B cell (primary cell): ENCODE measurements around the gene BACH2. TPM values are rescaled to one million over a fixed set of nuclear protein-coding genes. Genes with fewer than 3 reads are reported as not detected.
A peak's percentile ranks its signal among the peaks of the same experiment; 100 is the strongest.
"Not testable (repeated sequence)": the region's sequence is repeated elsewhere in the genome, so short reads cannot be mapped to it uniquely, and the experiment has no call there.

ENCODE experiments used
- ATAC-seq: fragments of 200-7000 bp; cut with Tn5 transposase; one replicate; pipeline ENCODE4 v1.10.0; 2021; ENCODE audit warnings: low read depth, mild to moderate bottlenecking, moderate number of reproducible peaks, moderate library complexity
- CTCF ChIA-PET: fragments of 350-600 bp; sonication (Branson Sonifier 250); formaldehyde crosslinking; loops from one replicate; lab custom pipeline; 2021; ENCODE audit warnings: antibody characterized with exemption, inconsistent platforms; lab: Charles Lee
- POLR2A ChIA-PET: fragments of 350-600 bp; sonication (Branson Sonifier 250); formaldehyde crosslinking; loops from one replicate; lab custom pipeline; 2021; ENCODE audit warnings: antibody characterized with exemption; lab: Charles Lee
- DNase-seq: peaks from one replicate; pipeline ENCODE4 v3.0.0; 2013
- H2AFZ ChIP-seq: 2 replicates; pipeline ENCODE4 v1.6.1; 2012; ENCODE audit warnings: mild to moderate bottlenecking, low read depth, low read length; ENCODE audit not compliant: insufficient read depth, poor library complexity, severe bottlenecking
- H3K27ac ChIP-seq, 2 donors: 1 replicate in 1 of 2; 2 replicates in 1 of 2; pipeline ENCODE4 v1.5.1; 2012 to 2013; ENCODE audit warnings: low read length in 2 of 2, mild to moderate bottlenecking in 2 of 2, moderate library complexity in 1 of 2
- H3K27me3 ChIP-seq, 4 experiments: fragments of 200-600 bp in 1 of 4; sonication (generic) in 1 of 4; replicated peaks in 1 of 4; 1 replicate in 2 of 4; 2 replicates in 2 of 4; pipeline versions ENCODE4 v1.6.1 to v1.7.0; 2013 to 2016; ENCODE audit warnings: low read length in 3 of 4, mild to moderate bottlenecking in 2 of 4, mixed read lengths in 1 of 4, moderate library complexity in 1 of 4; ENCODE audit not compliant: insufficient read depth in 4 of 4, control insufficient read depth in 3 of 4; ENCODE audit errors: control extremely low read depth in 1 of 4
- H3K36me3 ChIP-seq, 2 experiments: replicated peaks in 1 of 2; 1 replicate in 1 of 2; 2 replicates in 1 of 2; pipeline versions ENCODE4 v1.6.1 to v1.7.1; 2013; ENCODE audit warnings: low read length in 1 of 2; ENCODE audit not compliant: insufficient read depth in 2 of 2, control insufficient read depth in 1 of 2; ENCODE audit errors: control extremely low read depth in 1 of 2, extremely low read depth in 1 of 2
- H3K4me1 ChIP-seq, 2 donors: fragments of 200-600 bp in 1 of 2; sonication (generic) in 1 of 2; 1 replicate in 1 of 2; 2 replicates in 1 of 2; pipeline versions ENCODE4 v1.5.1 to v1.6.1; 2013 to 2017; ENCODE audit warnings: low read length in 2 of 2; ENCODE audit not compliant: control insufficient read depth in 2 of 2, insufficient read depth in 2 of 2
- H3K4me2 ChIP-seq: replicated peaks from 2 replicates; pipeline ENCODE3; 2012; ENCODE audit warnings: mild to moderate bottlenecking, low read depth, low read length; ENCODE audit not compliant: poor library complexity, severe bottlenecking
- H3K4me3 ChIP-seq, 5 experiments: fragments of 200-600 bp in 1 of 5; sonication (generic) in 1 of 5; 1 replicate in 3 of 5; 2 replicates in 2 of 5; pipeline versions ENCODE4 v1.5.1 to v1.7.0; 2011 to 2016; ENCODE audit warnings: low read length in 4 of 5, mild to moderate bottlenecking in 4 of 5, low read depth in 2 of 5, control low read depth in 1 of 5, moderate library complexity in 1 of 5; ENCODE audit not compliant: insufficient read depth in 1 of 5; ENCODE audit errors: control extremely low read depth in 1 of 5, extremely low read depth in 1 of 5
- H3K79me2 ChIP-seq: fragments of 200-600 bp; sonication (generic); one replicate; pipeline ENCODE4 v1.6.0; 2016; ENCODE audit warnings: low read length; ENCODE audit not compliant: control insufficient read depth, insufficient read depth
- H3K9ac ChIP-seq: fragments of 200-600 bp; sonication (generic); 2 replicates; pipeline ENCODE4 v1.6.1; 2017; ENCODE audit warnings: mild to moderate bottlenecking, low read length, moderate library complexity
- H3K9me3 ChIP-seq, 3 donors: one replicate each; pipeline versions ENCODE4 v1.6.1 to v1.7.1; 2013; ENCODE audit warnings: low read length in 2 of 3; ENCODE audit not compliant: control insufficient read depth in 2 of 3, insufficient read depth in 1 of 3; ENCODE audit errors: control extremely low read depth in 1 of 3
- H4K20me1 ChIP-seq: 2 replicates; pipeline ENCODE4 v1.6.0; 2012; ENCODE audit warnings: mild to moderate bottlenecking, low read length; ENCODE audit not compliant: insufficient read depth, control insufficient read depth, poor library complexity, severe bottlenecking
- H3K27ac Mint-ChIP-seq: one replicate; pipeline ENCODE4 v1.8.0; 2021; ENCODE audit warnings: mixed read lengths
- H3K27me3 Mint-ChIP-seq: one replicate; pipeline ENCODE4 v1.8.0; 2021; ENCODE audit warnings: mixed read lengths
- H3K4me1 Mint-ChIP-seq: one replicate; pipeline ENCODE4 v1.8.0; 2021; ENCODE audit warnings: mixed read lengths
- H3K4me3 Mint-ChIP-seq: one replicate; pipeline ENCODE4 v1.8.0; 2021; ENCODE audit warnings: mixed read lengths
- H3K9me3 Mint-ChIP-seq: one replicate; pipeline ENCODE4 v1.8.0; 2022; ENCODE audit warnings: mixed read lengths; ENCODE audit not compliant: insufficient read depth
- CTCF ChIP-seq: fragments of 200-600 bp; IDR thresholded peaks from one replicate; pipeline ENCODE4 v1.8.0; 2022; ENCODE audit warnings: antibody characterized with exemption, mild to moderate bottlenecking
- EZH2 ChIP-seq: IDR thresholded peaks from 2 replicates; pipeline ENCODE4 v1.6.1; 2012; ENCODE audit warnings: borderline replicate concordance, low read depth, mild to moderate bottlenecking, moderate library complexity, low read length; ENCODE audit not compliant: insufficient read depth, poor library complexity, severe bottlenecking
- WGBS: methylation state at CpG from one replicate; pipeline ENCODE4 v1.1.5; 2013; ENCODE audit warnings: missing lambda C conversion rate; ENCODE audit not compliant: insufficient coverage; 5-methylcytosine and 5-hydroxymethylcytosine counted together
- intact Hi-C: fragments of 100-400 bp; cut with micrococcal nuclease; formaldehyde crosslinking; loops from one replicate; pipeline ENCODE4 v1.10.0; 2022
- polyA plus RNA-seq: library from polyadenylated mRNA; depleted of rRNA; stranded (reverse); fragments of >200 nt; gene quantifications from 2 replicates; pipeline ENCODE4 v1.2.3, GENCODE V29; 2012
- total RNA-seq, 2 donors: library from RNA; stranded (reverse); fragments of 120-200 nt in 1 of 2; gene quantifications; 1 replicate in 1 of 2; 2 replicates in 1 of 2; pipeline versions ENCODE4 v1.2.3 to v1.2.4, GENCODE V29; 2013 to 2022

The BACH2 gene
- total and polyA plus RNA-seq, 2 donors (not counting 1 experiment from before 2014, with no cell fraction given) = 41.1 to 235 TPM

GRCh38 chr6:90118069-90118468 lies 178.6 kb downstream of the BACH2 start:
- H3K36me3 ChIP-seq = peaks cover 0 to 20% of the 10 kb centered on the region in 2 experiments
- no peak overlapping the region for H3K4me3 ChIP-seq
- H4K20me1 ChIP-seq = peaks cover 87% of the 10 kb centered on the region
- no peaks in the 10 kb centered on the region for H3K27me3 ChIP-seq
- TF ChIP-seq CTCF = no peak
- TF ChIP-seq EZH2 = no peak
- no peak for ATAC-seq
- H3K27ac Mint-ChIP-seq = no peak overlapping the region
- WGBS = no CpG with 5 or more reads among the region's 1 CpG
- no peak overlapping the region for H3K4me2 ChIP-seq
- peak overlapping the region in 1 of 2 donors; percentile 23 for H3K27ac ChIP-seq
- no peak for DNase-seq
- peaks cover 0 to 16% (median 0%) of the 10 kb centered on the region in 3 donors for H3K9me3 ChIP-seq
- H3K79me2 ChIP-seq = peaks cover 97% of the 10 kb centered on the region
- peaks cover 63% of the 10 kb centered on the region for H3K4me1 Mint-ChIP-seq
- H2AFZ ChIP-seq = no peak overlapping the region
- CTCF ChIA-PET = no interaction called here
- H3K9ac ChIP-seq = no peak overlapping the region
- peaks cover 30 to 32% of the 10 kb centered on the region in 2 donors for H3K4me1 ChIP-seq
- POLR2A ChIA-PET = no interaction called here
- intact Hi-C loops = no loop called here
- H3K27me3 Mint-ChIP-seq = no peaks in the 10 kb centered on the region
- H3K4me3 Mint-ChIP-seq = no peak overlapping the region
- H3K9me3 Mint-ChIP-seq = peaks cover 15% of the 10 kb centered on the region

GRCh38 chr6:90116126-90116525 lies 180.5 kb downstream of the BACH2 start:
- Histone ChIP-seq H3K36me3 (peaks cover 0 to 33% of the 10 kb centered on the region in 2 experiments), H4K20me1 (peaks cover 78% of the 10 kb centered on the region), H3K79me2 (peaks cover 97% of the 10 kb centered on the region), H3K9me3 (peaks cover 0 to 16% (median 0%) of the 10 kb centered on the region in 3 donors), H3K4me1 (peaks cover 13 to 21% of the 10 kb centered on the region in 2 donors)
- ATAC-seq, H3K4me3 Mint-ChIP-seq, intact Hi-C loops, H3K9ac ChIP-seq, H3K27me3 Mint-ChIP-seq, H3K4me2 ChIP-seq, H2AFZ ChIP-seq, H3K4me3 ChIP-seq, DNase-seq, H3K27ac ChIP-seq, H3K27ac Mint-ChIP-seq, H3K27me3 ChIP-seq, POLR2A ChIA-PET: not testable (repeated sequence)
- Mint-ChIP-seq H3K4me1 (peaks cover 65% of the 10 kb centered on the region), H3K9me3 (peaks cover 15% of the 10 kb centered on the region)
- no CpG with 5 or more reads among the region's 3 CpGs for WGBS
- CTCF ChIA-PET = interaction anchor here (0.6 kb wide), 1 partner anchor 275 kb away, joined by 4 read pairs; no protein-coding TSS in a partner anchor
